ENCODE results near the gene GNAO1.

GNAO1 gene

DNA sequence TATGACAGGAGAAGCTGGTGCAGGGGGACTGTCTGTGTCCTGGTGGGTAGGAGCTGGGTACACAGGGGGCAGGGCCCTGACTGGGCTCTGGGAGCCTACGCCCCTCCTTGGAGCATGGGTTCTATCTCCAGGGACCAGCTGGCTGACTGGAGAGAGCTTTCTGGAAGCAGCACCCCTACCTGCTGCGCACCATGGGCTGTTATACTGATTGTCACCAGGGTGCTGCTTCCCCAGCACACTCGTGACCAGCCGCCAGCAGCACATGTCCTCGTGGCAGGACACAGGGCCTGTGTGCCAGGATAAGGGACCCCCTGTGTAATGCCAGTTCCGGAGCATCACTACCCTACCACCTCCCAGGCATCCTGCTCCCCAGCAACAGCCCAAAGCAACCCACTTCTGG is 128.1 kb downstream of the GNAO1 start:
- TF ChIP-seq CTCF (IDR thresholded peaks at IDR 0.05; ENCODE audit: borderline replicate concordance, control extremely low read depth, extremely low read depth, insufficient read depth, missing control alignments), result no peak
- in situ Hi-C loops (cut with MboI; ENCODE audit: low sequenced_read_pairs, unreplicated experiment), result loop anchor here (10.0 to 25.0 kb wide), 3 partner anchors 282 to 607 kb away; no protein-coding TSS in a partner anchor
- no peak for DNase-seq (ENCODE audit: low spot score)

DNA sequence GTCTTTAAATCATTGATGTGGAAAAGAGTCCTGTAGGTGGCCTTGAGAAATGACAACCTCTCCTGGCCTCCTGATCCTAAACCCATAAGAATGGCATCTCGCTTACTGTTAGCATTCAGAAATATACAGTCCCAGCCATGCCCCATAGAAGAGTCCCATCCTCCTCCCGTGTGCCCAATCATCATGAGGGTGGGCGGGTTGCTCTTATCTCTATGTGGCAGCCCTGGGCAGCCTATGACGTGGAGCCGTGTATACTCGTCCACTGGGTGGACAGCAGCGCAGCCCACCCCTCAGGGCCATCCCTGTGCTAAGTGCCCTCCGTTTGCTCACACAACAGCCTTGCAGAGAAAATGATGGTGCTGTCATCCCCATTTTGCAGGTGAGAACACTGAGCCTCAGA is 128.8 kb downstream of the GNAO1 start:
- in situ Hi-C loops (cut with MboI; ENCODE audit: low sequenced_read_pairs, unreplicated experiment), result loop anchor here (25.0 kb wide), 2 partner anchors 283 to 608 kb away; no protein-coding TSS in a partner anchor
- no peak for TF ChIP-seq CTCF (IDR thresholded peaks at IDR 0.05; ENCODE audit: borderline replicate concordance, control extremely low read depth, extremely low read depth, insufficient read depth, missing control alignments)
- no peak for DNase-seq (ENCODE audit: low spot score)

DNA sequence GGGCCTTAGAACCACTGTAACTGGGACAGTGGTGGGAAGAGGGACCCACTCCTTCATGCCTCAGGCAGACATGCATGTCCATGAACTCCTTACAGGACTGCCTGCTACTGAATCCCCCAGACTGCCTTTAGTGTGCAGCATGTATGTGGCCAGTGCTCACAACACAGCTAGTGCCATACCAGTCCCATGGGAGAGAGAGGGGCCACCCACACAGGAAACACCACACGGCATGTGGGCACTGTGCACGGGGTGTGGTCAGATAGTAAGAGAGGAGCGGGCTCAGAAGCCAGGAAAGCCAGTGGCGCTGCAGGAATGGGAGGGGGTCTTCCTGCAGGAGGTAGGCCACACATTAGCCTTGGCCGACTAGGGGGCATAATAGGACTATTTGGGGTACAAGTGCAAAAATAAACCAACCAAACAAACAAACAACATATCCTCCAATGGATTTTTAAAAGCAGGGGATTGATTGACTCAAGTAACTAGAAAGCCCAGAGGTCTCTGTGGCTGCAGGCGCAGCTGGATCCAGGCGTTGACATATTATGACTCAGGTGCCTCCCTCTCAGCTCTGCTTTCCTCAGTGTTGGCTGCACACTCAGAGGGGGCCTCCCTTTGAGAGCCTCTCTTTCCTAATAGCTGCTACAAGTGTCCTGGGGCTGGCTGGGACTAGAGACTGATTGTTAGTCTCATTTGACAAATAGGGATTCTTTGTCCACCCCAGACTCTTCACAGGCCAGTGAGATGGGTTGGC is 129.7 kb downstream of the GNAO1 start:
- TF ChIP-seq CTCF (IDR thresholded peaks at IDR 0.05; ENCODE audit: borderline replicate concordance, control extremely low read depth, extremely low read depth, insufficient read depth, missing control alignments), result no peak
- no peak for DNase-seq (ENCODE audit: low spot score)
- in situ Hi-C loops (cut with MboI; ENCODE audit: low sequenced_read_pairs, unreplicated experiment), result loop anchor here (25.0 kb wide), 2 partner anchors 284 to 609 kb away; no protein-coding TSS in a partner anchor

DNA sequence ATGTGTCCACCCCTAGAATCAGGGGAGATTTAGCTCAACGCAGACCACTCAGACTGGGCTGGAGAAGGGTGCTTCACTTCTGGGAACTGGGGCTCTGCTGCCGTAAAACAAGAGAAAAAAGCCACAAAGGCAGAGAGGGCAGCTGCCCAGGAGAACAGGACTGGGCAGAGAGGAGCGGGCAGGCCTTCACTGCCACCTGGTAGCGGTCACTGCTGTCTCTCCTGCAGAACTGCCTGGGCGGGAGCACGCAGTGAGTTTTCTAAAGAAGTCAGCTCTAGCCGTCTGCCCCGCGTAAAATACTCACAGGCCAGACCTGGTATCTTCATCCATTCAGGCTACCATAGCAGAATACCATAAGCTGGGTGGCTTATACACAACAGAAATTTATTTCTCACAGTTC is 130.3 kb downstream of the GNAO1 start:
- no peak for TF ChIP-seq CTCF (IDR thresholded peaks at IDR 0.05; ENCODE audit: borderline replicate concordance, control extremely low read depth, extremely low read depth, insufficient read depth, missing control alignments)
- in situ Hi-C loops (cut with MboI; ENCODE audit: low sequenced_read_pairs, unreplicated experiment), result loop anchor here (25.0 kb wide), 2 partner anchors 284 to 609 kb away; no protein-coding TSS in a partner anchor
- DNase-seq (ENCODE audit: low spot score), result no peak

GRCh38 chr16:56324406-56324805 is 133.1 kb downstream of the GNAO1 start:
- in situ Hi-C loops (cut with MboI; ENCODE audit: low sequenced_read_pairs, unreplicated experiment), result loop anchor here (25.0 kb wide), 2 partner anchors 287 to 612 kb away; no protein-coding TSS in a partner anchor
- DNase-seq (ENCODE audit: low spot score), result no peak
- no peak for TF ChIP-seq CTCF (IDR thresholded peaks at IDR 0.05; ENCODE audit: borderline replicate concordance, control extremely low read depth, extremely low read depth, insufficient read depth, missing control alignments)

DNA sequence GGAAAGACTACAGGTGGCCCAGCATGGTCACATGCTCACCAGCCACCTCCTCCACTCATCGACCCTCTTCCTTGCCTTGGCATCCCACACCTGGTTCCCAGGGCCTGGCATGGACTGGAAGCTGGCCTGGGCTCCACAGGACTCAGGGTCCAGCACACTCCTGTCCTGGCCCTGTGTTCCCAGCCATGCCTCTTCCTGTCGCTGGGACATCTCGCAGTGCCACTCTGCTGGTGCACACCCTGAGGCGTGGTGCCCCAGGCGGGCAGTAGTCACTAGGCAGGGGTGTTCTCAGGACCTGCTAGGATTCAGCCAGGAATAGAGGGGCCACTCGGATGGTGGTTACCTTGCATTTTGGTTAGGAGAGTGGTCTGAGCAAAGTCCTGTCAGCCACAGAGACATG is 134.7 kb downstream of the GNAO1 start:
- no peak for DNase-seq (ENCODE audit: low spot score)
- in situ Hi-C loops (cut with MboI; ENCODE audit: low sequenced_read_pairs, unreplicated experiment), result no loop called here
- TF ChIP-seq CTCF (IDR thresholded peaks at IDR 0.05; ENCODE audit: borderline replicate concordance, control extremely low read depth, extremely low read depth, insufficient read depth, missing control alignments), result no peak

Data from GM13976 (cell line).